A549 (cell line): ENCODE measurements around the gene FOXR1. TPM values are rescaled to one million over a fixed set of nuclear protein-coding genes. Genes with fewer than 3 reads are reported as not detected.
A peak's percentile ranks its signal among the peaks of the same experiment; 100 is the strongest.

Source experiments
- BHLHE40 ChIP-seq: IDR thresholded peaks from 2 replicates; pipeline ENCODE4 v1.6.1; 2012; ENCODE audit warnings: low read depth, low read length, inconsistent platforms
- CBX2 ChIP-seq: fragments of 200-600 bp; sonication (generic); IDR thresholded peaks from 2 replicates; pipeline ENCODE4 v1.6.1; 2016; ENCODE audit warnings: low read depth, mild to moderate bottlenecking, borderline replicate concordance
- CBX8 ChIP-seq: fragments of 200-600 bp; sonication (generic); IDR thresholded peaks from 2 replicates; pipeline ENCODE4 v1.6.1; 2016
- CHD2 ChIP-seq: fragments of 150-350 bp; IDR thresholded peaks from 2 replicates; pipeline ENCODE4 v1.6.1; 2014; ENCODE audit warnings: low read length; ENCODE audit not compliant: partially characterized antibody
- CTCF ChIP-seq: fragments of >200 bp; sonication (Bioruptor Twin); formaldehyde crosslinking; IDR thresholded peaks from 3 replicates; pipeline ENCODE4 v1.5.1; 2016
- EHMT2 ChIP-seq: fragments of 200-600 bp; sonication (generic); IDR thresholded peaks from 2 replicates; pipeline ENCODE4 v1.6.1; 2016; ENCODE audit warnings: antibody characterized with exemption, low read depth, mild to moderate bottlenecking, moderate library complexity
- ELK1 ChIP-seq: fragments of 150-350 bp; IDR thresholded peaks from 2 replicates; pipeline ENCODE4 v1.6.1; 2014; ENCODE audit warnings: low read depth, mild to moderate bottlenecking, low read length
- FOXS1 ChIP-seq: fragments of 250-450 bp; sonication (Bioruptor Pico); IDR thresholded peaks from 2 replicates; pipeline ENCODE4 v1.5.0; 2020; ENCODE audit warnings: mild to moderate bottlenecking, moderate library complexity
- GATA3 ChIP-seq: IDR thresholded peaks from 2 replicates; pipeline ENCODE4 v1.6.1; 2012; ENCODE audit warnings: borderline replicate concordance
- HEYL ChIP-seq: fragments of 250-450 bp; sonication (Bioruptor Pico); IDR thresholded peaks from 2 replicates; pipeline ENCODE4 v1.8.0; 2021; ENCODE audit warnings: mild to moderate bottlenecking, moderate library complexity
- HOXA7 ChIP-seq: fragments of 250-450 bp; sonication (Bioruptor Pico); IDR thresholded peaks from 2 replicates; pipeline ENCODE4 v1.5.0; 2020; ENCODE audit warnings: mild to moderate bottlenecking, moderate library complexity
- HOXB13 ChIP-seq: fragments of 250-450 bp; sonication (Bioruptor Pico); IDR thresholded peaks from 2 replicates; pipeline ENCODE4 v1.5.0; 2020; ENCODE audit warnings: low read depth, mild to moderate bottlenecking, moderate library complexity
- JUNB ChIP-seq: fragments of >200 bp; sonication (Bioruptor Twin); formaldehyde crosslinking; IDR thresholded peaks from 2 replicates; pipeline ENCODE4 v1.6.1; 2016
- KDM1A ChIP-seq: fragments of 200-600 bp; sonication (generic); IDR thresholded peaks from 2 replicates; pipeline ENCODE4 v1.6.1; 2016; ENCODE audit warnings: low read depth, mild to moderate bottlenecking
- KDM5A ChIP-seq: fragments of 200-600 bp; sonication (generic); IDR thresholded peaks from 2 replicates; pipeline ENCODE4 v1.6.1; 2016; ENCODE audit warnings: antibody characterized with exemption, mild to moderate bottlenecking
- MAZ ChIP-seq: fragments of 150-350 bp; IDR thresholded peaks from 2 replicates; pipeline ENCODE4 v1.6.1; 2014; ENCODE audit warnings: antibody characterized with exemption, low read depth, low read length, borderline replicate concordance
- NFE2L2 ChIP-seq: fragments of 150-350 bp; conservative IDR thresholded peaks from 2 replicates; pipeline ENCODE4 v1.6.1; 2014; ENCODE audit warnings: low read length
- NR3C1 ChIP-seq: fragments of >200 bp; sonication (Bioruptor Twin); formaldehyde crosslinking; IDR thresholded peaks from 3 replicates; pipeline ENCODE4 v1.6.1; 2017
- PHF8 ChIP-seq: fragments of 200-600 bp; sonication (generic); IDR thresholded peaks from 2 replicates; pipeline ENCODE4 v1.6.1; 2016; ENCODE audit warnings: low read depth, mild to moderate bottlenecking, antibody characterized with exemption, moderate library complexity, borderline replicate concordance
- POLR2A ChIP-seq: IDR thresholded peaks from 2 replicates; pipeline ENCODE4 v1.6.1; 2012; ENCODE audit warnings: mild to moderate bottlenecking, low read length
- POLR2AphosphoS2 ChIP-seq: conservative IDR thresholded peaks from 2 replicates; pipeline ENCODE4 v1.6.1; 2012; ENCODE audit warnings: low read length, improper control_type of control experiment, inconsistent platforms
- RAD21 ChIP-seq, 2 experiments: fragments of >200 bp in 1 of 2; sonication (Bioruptor Twin) in 1 of 2; formaldehyde crosslinking in 1 of 2; IDR thresholded peaks in 1 of 2; conservative IDR thresholded peaks in 1 of 2; 2 replicates in 1 of 2; 3 replicates in 1 of 2; pipeline ENCODE4 v1.6.1; 2012 to 2018; ENCODE audit warnings: inconsistent platforms in 1 of 2
- RFX5 ChIP-seq: fragments of 450-650 bp; IDR thresholded peaks from 2 replicates; pipeline ENCODE4 v1.7.1; 2014; ENCODE audit warnings: antibody characterized with exemption, mild to moderate bottlenecking, moderate library complexity
- SMC3 ChIP-seq: fragments of >200 bp; sonication (Bioruptor Twin); formaldehyde crosslinking; IDR thresholded peaks from 3 replicates; pipeline ENCODE4 v1.6.1; 2018; ENCODE audit warnings: inconsistent platforms
- SREBF2 ChIP-seq: fragments of 450-650 bp; IDR thresholded peaks from 2 replicates; pipeline ENCODE4 v1.6.1; 2014; ENCODE audit warnings: mild to moderate bottlenecking, moderate library complexity
- USF2 ChIP-seq: fragments of 450-650 bp; IDR thresholded peaks from 2 replicates; pipeline ENCODE4 v1.6.1; 2014; ENCODE audit warnings: antibody characterized with exemption
- ZC3H11A ChIP-seq: fragments of 450-650 bp; IDR thresholded peaks from 2 replicates; pipeline ENCODE4 v1.6.1; 2014; ENCODE audit warnings: antibody characterized with exemption, mild to moderate bottlenecking
- ZFP36 ChIP-seq: fragments of 450-650 bp; IDR thresholded peaks from 2 replicates; pipeline ENCODE4 v1.6.1; 2014; ENCODE audit warnings: borderline replicate concordance; ENCODE audit not compliant: partially characterized antibody
- ZNF302 ChIP-seq: fragments of 250-450 bp; sonication (Bioruptor Pico); IDR thresholded peaks from 2 replicates; pipeline ENCODE4 v1.9.0; 2021; ENCODE audit warnings: inconsistent platforms, mild to moderate bottlenecking, moderate library complexity
- polyA plus RNA-seq, 4 experiments: library from polyadenylated mRNA; depleted of rRNA in 3 of 4; stranded (reverse); fragments of >200 nt; fragmentation: RNase III in 1 of 4; extraction: RNeasy Plus Mini Kit Qiagen cat#74134 plus additional on column Dnase treatment in 1 of 4; gene quantifications; 2 replicates in 3 of 4; 3 replicates in 1 of 4; pipeline ENCODE4 v1.2.3, GENCODE V29; 2011 to 2017
- TF ChIP-seq, protein P1 (sequence below): IDR thresholded peaks from 2 replicates; pipeline ENCODE4 v1.6.1; 2012
- TF ChIP-seq, protein P2 (sequence below): fragments of 250-450 bp; sonication (Bioruptor Pico); IDR thresholded peaks from 2 replicates; pipeline ENCODE4 v1.5.0; 2020; ENCODE audit warnings: low read depth, mild to moderate bottlenecking, moderate library complexity
- TF ChIP-seq, protein P3 (sequence below): fragments of 250-450 bp; sonication (Bioruptor Pico); IDR thresholded peaks from 2 replicates; pipeline ENCODE4 v1.5.0; 2021; ENCODE audit warnings: mild to moderate bottlenecking, moderate library complexity, borderline replicate concordance
- TF ChIP-seq, protein P4 (sequence below): fragments of 200-600 bp; sonication (generic); IDR thresholded peaks from 2 replicates; pipeline ENCODE4 v1.6.1; 2016; ENCODE audit warnings: antibody characterized with exemption, mild to moderate bottlenecking, moderate library complexity

The FOXR1 gene
- polyA plus RNA-seq, 2 of the 4 experiments (the other 2 are of a cell fraction) = not detected

DNA sequence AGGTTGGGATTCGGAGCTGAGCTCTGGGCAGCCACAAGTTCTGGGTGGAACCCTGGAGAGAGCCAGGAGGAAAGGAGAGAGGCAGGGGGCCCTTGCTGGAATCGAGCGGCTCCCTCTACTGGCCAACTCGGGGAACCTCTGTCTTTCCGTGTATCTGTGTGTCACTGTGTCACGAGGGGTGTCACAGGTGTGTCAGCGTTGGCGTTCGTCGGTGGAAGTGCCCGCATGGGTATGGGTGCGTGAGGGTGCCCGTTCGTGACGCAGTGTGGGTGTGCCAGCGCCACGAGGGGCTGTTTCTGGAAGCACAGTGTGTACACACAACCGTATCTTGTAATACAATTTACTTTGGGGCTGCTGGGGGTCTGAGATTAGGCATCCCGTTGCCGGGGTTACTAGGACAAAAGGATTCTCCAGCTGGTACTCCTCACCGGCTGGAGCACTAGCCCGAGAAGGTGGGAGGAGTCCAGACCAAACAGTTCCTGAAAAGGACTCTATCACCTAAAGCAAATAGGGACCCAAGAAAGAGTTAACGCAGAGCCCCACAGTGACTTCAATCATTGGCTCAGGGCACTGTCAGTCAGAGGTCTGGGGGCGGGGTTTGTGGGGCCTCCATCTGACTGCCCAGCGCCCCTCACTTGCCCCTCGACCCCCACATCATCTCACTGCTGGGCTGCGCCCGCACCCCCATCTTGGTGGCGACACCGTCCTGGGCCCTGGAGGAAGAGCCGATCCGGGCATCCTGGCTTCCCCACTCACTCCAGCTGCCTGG, 43.3 kb upstream of the FOXR1 start (continued):
- TF ChIP-seq CTCF (peak; percentile 74), HOXA7 (CRISPR knock-in tag) (no peak), POLR2A (no peak), SREBF2 (no peak), GATA3 (no peak; the same call in 1 of the 2 replicates), KDM5A (0 out of 2 replicates have a peak, but pooled peaks have one; percentile 13), PHF8 (no peak), RFX5 (no peak), NFE2L2 (no peak), CBX8 (no peak), MAZ (no peak), POLR2AphosphoS2 (no peak), KDM1A (no peak), RAD21 (conservative IDR thresholded peaks at IDR 0.05 in 1 of 2, IDR thresholded peaks at IDR 0.05 in 1 of 2) (peak; percentile 79 to 83), FOXS1 (CRISPR knock-in tag) (no peak), USF2 (peak; percentile 75), HEYL (CRISPR knock-in tag) (no peak), JUNB (no peak), CBX2 (no peak), ZC3H11A (no peak), ELK1 (no peak), ZNF302 (CRISPR knock-in tag) (no peak), CHD2 (no peak), BHLHE40 (no peak), SMC3 (peak; percentile 82), ZFP36 (no peak), NR3C1 (no peak), HOXB13 (no peak), EHMT2 (no peak)
- TF ChIP-seq, protein P1, sequence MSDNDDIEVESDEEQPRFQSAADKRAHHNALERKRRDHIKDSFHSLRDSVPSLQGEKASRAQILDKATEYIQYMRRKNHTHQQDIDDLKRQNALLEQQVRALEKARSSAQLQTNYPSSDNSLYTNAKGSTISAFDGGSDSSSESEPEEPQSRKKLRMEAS = peak; percentile 62; the same call in 1 of the 2 replicates
- TF ChIP-seq, protein P2, sequence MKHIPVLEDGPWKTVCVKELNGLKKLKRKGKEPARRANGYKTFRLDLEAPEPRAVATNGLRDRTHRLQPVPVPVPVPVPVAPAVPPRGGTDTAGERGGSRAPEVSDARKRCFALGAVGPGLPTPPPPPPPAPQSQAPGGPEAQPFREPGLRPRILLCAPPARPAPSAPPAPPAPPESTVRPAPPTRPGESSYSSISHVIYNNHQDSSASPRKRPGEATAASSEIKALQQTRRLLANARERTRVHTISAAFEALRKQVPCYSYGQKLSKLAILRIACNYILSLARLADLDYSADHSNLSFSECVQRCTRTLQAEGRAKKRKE (CRISPR knock-in tag) = no peak
- TF ChIP-seq, protein P3, sequence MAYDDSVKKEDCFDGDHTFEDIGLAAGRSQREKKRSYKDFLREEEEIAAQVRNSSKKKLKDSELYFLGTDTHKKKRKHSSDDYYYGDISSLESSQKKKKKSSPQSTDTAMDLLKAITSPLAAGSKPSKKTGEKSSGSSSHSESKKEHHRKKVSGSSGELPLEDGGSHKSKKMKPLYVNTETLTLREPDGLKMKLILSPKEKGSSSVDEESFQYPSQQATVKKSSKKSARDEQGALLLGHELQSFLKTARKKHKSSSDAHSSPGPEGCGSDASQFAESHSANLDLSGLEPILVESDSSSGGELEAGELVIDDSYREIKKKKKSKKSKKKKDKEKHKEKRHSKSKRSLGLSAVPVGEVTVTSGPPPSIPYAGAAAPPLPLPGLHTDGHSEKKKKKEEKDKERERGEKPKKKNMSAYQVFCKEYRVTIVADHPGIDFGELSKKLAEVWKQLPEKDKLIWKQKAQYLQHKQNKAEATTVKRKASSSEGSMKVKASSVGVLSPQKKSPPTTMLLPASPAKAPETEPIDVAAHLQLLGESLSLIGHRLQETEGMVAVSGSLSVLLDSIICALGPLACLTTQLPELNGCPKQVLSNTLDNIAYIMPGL (CRISPR knock-in tag) = no peak
- TF ChIP-seq, protein P4, sequence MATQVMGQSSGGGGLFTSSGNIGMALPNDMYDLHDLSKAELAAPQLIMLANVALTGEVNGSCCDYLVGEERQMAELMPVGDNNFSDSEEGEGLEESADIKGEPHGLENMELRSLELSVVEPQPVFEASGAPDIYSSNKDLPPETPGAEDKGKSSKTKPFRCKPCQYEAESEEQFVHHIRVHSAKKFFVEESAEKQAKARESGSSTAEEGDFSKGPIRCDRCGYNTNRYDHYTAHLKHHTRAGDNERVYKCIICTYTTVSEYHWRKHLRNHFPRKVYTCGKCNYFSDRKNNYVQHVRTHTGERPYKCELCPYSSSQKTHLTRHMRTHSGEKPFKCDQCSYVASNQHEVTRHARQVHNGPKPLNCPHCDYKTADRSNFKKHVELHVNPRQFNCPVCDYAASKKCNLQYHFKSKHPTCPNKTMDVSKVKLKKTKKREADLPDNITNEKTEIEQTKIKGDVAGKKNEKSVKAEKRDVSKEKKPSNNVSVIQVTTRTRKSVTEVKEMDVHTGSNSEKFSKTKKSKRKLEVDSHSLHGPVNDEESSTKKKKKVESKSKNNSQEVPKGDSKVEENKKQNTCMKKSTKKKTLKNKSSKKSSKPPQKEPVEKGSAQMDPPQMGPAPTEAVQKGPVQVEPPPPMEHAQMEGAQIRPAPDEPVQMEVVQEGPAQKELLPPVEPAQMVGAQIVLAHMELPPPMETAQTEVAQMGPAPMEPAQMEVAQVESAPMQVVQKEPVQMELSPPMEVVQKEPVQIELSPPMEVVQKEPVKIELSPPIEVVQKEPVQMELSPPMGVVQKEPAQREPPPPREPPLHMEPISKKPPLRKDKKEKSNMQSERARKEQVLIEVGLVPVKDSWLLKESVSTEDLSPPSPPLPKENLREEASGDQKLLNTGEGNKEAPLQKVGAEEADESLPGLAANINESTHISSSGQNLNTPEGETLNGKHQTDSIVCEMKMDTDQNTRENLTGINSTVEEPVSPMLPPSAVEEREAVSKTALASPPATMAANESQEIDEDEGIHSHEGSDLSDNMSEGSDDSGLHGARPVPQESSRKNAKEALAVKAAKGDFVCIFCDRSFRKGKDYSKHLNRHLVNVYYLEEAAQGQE = no peak
